HG03460 (cell line): ENCODE data around the gene CWC27.

Experiments used
- ATAC-seq: cut with Tn5 transposase; IDR thresholded peaks from one replicate; pipeline ENCODE4 v1.9.1; 2021; ENCODE audit not compliant: unreplicated experiment

The CWC27 gene

DNA sequence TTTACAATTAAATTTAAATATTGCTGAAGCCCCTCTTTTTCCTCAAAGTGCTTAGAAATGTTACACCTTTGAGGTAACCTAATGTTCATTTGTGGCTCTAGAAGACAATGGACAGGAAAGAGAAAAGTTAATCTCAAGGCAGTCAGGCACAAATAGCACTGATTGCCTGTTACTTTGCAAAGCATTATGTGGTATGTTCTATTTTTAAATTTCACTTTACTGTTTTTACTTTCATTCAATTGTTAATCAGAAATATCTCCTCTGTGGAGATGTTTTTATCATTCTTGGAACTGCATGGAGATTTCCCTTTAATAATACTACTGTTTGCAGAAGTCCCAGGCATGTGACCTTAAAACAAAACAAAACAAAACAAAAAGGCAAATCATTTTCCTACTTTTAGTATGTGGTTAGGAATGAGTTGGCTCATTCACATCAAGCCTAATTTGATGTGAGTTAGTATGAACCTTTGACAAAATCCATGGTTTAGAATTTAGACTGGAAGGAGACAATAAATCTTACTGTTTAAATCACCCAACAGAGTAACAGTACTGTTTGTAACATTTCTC is 67.5 kb downstream of the CWC27 start:
- ATAC-seq = no peak

DNA sequence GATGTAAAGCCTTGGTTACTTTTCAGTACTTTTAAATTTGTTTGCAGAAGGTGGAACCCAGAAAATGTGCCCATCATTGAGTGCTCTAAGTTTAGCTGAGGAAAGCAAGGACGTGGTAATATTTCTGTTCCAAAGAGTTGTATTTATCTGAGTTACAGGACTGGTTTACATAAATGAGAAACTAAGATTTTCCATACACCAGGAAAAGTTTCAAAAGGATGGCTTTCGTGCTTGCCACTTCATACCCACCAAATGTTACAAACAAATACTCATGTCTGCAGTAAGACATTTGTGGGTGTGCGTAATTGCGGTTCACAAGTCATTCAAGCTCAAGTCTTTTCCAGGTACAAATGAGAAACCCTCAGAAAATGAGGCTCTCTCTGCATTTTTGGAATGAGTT is 68.1 kb downstream of the CWC27 start:
- ATAC-seq = no peak

- ATAC-seq = no peak
These were observed 69.6 kb downstream of the CWC27 start for GRCh38 chr5:64838376-64838775.

- ATAC-seq = no peak
These were observed 70.1 kb downstream of the CWC27 start for GRCh38 chr5:64838803-64839202.

DNA sequence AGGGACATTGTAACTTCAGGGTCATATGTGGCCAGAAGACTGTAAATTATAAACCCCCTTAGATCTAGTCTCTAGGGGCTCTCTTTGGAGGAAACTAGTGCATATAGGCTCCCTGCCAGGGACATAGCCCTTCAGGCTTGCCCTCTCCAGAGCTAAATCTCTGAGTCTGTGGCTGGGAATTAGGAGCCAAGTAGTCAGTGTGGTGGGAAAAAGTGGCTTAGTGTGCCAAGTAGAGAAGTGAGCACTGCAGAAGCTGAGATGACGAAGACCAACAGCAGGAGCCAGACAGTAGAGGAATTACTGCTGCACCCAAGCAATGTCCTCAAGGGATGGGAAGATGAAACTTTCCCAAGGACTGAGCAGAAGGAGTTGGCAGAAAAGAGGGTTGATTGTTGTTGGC is 71.2 kb downstream of the CWC27 start:
- ATAC-seq = no peak

DNA sequence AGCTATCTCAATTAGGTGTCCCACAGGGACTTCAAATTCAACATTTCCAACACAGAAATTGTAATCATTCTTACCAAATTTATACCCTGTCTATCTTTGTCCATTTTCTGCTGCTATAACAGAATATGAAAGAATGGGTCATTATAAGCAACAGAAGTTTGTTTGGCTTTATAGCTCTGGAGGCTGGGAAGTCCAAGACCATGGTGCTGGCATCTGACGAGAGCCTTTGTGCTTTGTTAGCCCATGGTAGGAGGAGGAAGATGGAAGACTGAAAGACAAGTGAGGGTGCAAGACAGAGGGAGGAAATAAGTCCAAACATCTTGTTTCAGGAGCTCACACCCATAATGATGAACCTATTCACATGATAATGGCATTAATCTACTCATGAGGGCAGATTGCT is 72.2 kb downstream of the CWC27 start:
- ATAC-seq = no peak

GRCh38 chr5:64853777-64854176 is 85.0 kb downstream of the CWC27 start:
- no peak for ATAC-seq

DNA sequence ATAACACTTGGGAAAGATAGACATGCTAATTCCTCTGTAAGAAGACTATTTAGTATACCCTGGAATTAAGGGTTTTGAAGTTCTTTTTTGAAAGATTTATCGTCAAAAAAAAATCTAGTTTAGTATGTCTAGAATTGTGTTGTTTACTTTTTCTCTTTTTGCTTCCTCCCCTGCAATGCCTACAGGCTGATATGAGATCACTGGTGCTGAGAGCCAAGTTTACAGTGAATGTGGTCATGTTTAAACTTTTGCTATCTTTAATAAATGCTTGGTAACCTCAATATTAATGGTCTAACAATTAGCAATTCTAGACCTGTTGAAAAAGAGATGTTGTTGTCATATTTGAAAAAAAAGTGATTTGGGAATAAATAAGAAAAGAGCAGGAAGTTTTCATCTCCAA is 86.1 kb downstream of the CWC27 start:
- no peak for ATAC-seq

GRCh38 chr5:64859881-64860280 is 91.2 kb downstream of the CWC27 start:
- ATAC-seq = no peak

DNA sequence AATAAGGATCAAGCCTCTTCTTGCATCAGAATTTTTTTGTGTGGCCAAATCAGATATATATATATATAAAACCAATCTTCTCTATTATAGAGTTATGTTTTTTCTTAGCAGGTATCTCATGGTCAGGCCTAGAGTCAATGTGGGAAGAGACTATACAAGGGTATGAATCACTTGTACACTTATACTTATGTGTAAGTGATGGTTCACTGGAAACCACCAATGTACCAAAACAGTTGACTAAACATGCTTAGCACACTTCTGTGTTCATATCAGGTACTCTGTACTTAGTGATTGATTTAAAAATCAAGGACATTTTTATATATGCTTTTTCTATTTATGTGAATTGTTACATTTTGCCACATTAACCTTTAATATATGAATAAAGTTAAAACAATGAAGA is 92.6 kb downstream of the CWC27 start:
- no peak for ATAC-seq

DNA sequence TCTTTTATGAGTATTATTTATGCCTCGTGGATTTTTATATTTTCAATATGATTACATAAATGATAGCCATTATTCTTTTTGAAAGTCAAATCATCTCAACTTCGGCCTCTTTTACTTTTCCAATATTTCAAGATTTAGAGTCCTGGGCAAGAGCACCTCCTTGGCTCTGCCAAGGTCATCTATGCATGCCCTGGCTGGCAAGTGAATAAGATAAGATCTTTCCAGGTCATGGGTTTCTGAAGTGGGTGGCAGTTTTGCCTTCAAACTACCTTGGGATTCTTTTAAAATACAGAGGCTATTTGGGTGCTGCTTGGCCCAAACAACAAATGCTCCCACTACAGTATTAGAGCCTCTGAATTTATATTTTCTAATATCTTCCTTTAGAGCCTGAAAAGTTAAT is 95.4 kb downstream of the CWC27 start:
- ATAC-seq = no peak

- no peak for ATAC-seq
These were observed 96.9 kb downstream of the CWC27 start for GRCh38 chr5:64865662-64866061.

DNA sequence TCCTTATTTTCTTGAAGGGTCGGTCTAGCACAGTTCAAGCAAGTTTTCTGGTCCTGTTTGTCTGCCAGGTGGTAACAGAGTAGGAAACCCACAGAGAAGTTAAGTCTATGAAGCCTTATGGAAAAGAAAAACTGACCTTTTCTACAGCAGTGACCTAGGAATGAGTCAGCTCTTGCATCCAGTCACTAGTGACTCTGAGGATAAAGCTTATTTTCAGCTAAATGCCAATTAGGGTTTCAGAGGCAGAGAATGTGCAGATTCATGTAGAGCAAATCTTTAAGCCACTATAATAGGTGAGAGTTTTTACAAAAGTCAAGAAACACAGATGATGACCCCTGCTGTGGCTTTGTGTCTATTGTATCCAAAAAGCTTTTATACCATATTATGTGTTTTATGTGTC is 100.7 kb downstream of the CWC27 start:
- no peak for ATAC-seq

- no peak for ATAC-seq
These were observed 103.3 kb downstream of the CWC27 start for GRCh38 chr5:64872044-64872443.

- no peak for ATAC-seq
These were observed 104.7 kb downstream of the CWC27 start for GRCh38 chr5:64873441-64873840.

GRCh38 chr5:64874753-64875152 is 106.0 kb downstream of the CWC27 start:
- ATAC-seq = no peak

- no peak for ATAC-seq
These were observed 107.5 kb downstream of the CWC27 start for GRCh38 chr5:64876203-64876602.

DNA sequence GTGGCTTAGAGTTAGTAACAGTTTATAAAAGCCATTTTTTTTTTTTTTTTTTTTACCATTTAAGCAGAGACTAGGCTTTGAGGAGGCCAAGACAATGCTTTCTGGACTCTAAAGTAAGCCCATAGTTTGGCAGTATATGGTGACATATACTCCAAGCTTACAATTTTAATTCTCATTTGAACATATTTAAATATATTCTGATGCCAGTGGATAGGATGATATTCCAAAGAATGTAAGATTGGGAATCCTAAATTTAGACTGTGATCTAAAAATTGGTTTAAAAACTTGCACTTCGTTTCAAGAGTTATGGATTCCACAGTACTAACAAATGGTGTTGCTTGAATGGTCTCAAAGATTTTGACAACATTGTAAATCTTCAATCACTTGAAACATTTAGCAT is 112.1 kb downstream of the CWC27 start:
- ATAC-seq = no peak

GRCh38 chr5:64883912-64884311 is 115.2 kb downstream of the CWC27 start:
- no peak for ATAC-seq

DNA sequence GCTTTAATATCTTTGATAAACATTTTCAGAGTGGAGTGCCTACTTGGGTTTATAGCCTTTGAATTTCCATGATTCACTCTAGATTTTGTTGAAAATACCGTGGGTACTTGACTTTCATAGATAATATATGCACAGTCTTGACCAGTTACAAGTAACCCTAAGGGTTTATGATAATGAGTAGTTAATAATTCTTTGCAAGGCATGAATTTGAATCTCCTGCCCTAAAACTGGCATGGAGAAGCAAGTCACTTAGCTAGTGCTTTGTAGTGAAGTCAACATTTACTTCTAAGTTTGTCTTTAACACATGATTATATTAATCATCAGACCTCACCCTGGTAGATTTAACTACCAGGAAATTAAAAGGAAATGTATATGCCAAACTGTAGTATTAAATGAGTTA is 115.8 kb downstream of the CWC27 start:
- ATAC-seq = no peak

DNA sequence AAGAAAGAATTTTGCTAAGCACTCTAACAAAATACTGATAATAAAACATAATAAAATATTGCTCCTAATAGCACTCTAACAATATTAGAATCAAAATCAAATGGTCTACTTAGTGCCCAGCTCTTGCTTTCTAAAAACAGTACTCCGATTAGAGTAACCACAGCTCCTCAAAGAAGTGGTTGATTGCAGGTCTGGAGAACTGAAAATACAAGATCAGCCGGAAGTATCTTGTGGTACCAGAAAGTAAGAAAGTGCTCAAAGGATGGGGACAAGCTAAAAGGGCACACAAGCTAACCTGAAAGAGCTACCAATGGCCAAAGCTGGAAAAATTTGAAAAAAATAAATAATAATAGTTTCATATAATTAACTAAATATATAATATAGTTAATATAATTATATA is 119.2 kb downstream of the CWC27 start:
- ATAC-seq = no peak

GRCh38 chr5:64895748-64896147 is 127.0 kb downstream of the CWC27 start:
- ATAC-seq = no peak

- no peak for ATAC-seq
These were observed 131.1 kb downstream of the CWC27 start for GRCh38 chr5:64899838-64900237.

DNA sequence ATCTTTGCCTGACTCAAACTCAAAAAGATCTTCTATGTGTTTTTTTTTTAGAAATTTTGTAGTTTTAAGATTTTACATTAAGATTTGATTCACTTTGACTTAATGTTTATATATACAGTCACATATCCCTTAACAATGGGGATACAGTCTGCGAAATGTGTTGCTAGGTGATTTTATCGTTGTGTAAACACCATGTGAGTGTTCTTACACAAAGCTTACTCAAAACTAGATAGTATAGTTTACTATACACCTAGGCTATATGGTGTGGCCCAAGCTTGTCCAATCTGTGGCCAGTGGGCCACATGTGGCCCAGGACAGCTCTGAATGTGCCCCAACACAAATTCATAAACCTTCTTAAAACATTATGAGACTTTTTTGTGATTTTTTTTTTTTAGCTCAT is 131.9 kb downstream of the CWC27 start:
- no peak for ATAC-seq
